Transverse colon (tissue), 4 donors: ENCODE data around the gene CDK9. TPM values are rescaled to one million over a fixed set of nuclear protein-coding genes. Genes with fewer than 3 reads are reported as not detected.
A peak's percentile ranks its signal among the peaks of the same experiment; 100 is the strongest.

ENCODE experiments used
- DNase-seq: peaks from one replicate; pipeline ENCODE4 v3.0.0-alpha.2; 2019
- H3K27ac ChIP-seq, 4 donors: fragments of 200-600 bp; sonication (generic); 2 replicates each; pipeline ENCODE4 v1.5.1; 2016 to 2018; ENCODE audit warnings: inconsistent platforms in 4 of 4
- H3K27me3 ChIP-seq: fragments of 200-600 bp; sonication (generic); 2 replicates; pipeline ENCODE4 v1.5.1; 2017; ENCODE audit warnings: inconsistent platforms
- H3K36me3 ChIP-seq, 4 donors: fragments of 200-600 bp; sonication (generic); 2 replicates each; pipeline ENCODE4 v1.5.1; 2017 to 2019; ENCODE audit warnings: inconsistent platforms in 4 of 4
- H3K4me1 ChIP-seq, 4 donors: fragments of 200-600 bp; sonication (generic); 2 replicates each; pipeline ENCODE4 v1.5.1; 2017 to 2020; ENCODE audit warnings: inconsistent platforms in 4 of 4
- H3K4me3 ChIP-seq, 4 donors: fragments of 200-600 bp; sonication (generic); 1 replicate in 1 of 4; 2 replicates in 3 of 4; pipeline versions ENCODE4 v1.5.1 to v1.6.1; 2017 to 2019; ENCODE audit warnings: inconsistent platforms in 4 of 4
- H3K9me3 ChIP-seq, 2 donors: fragments of 200-600 bp; sonication (generic); 2 replicates each; pipeline ENCODE4 v1.5.1; 2017 to 2019; ENCODE audit warnings: inconsistent platforms in 2 of 2
- EP300 ChIP-seq: sonication (generic); formaldehyde crosslinking; IDR thresholded peaks from one replicate; pipeline ENCODE4 v1.6.1; 2017; ENCODE audit warnings: antibody characterized with exemption, low read depth
- POLR2A ChIP-seq: fragments of 450-650 bp; IDR thresholded peaks from one replicate; pipeline ENCODE4 v1.6.1; 2016; ENCODE audit warnings: antibody characterized with exemption, mild to moderate bottlenecking, moderate library complexity
- POLR2AphosphoS5 ChIP-seq, 3 donors: sonication (generic); formaldehyde crosslinking; IDR thresholded peaks; one replicate each; pipeline ENCODE4 v1.6.1; 2016; ENCODE audit warnings: antibody characterized with exemption in 3 of 3
- WGBS, 2 donors: methylation state at CpG; one replicate each; pipeline ENCODE4 v1.1.5; 2018; ENCODE audit warnings: low coverage in 1 of 2; 5-methylcytosine and 5-hydroxymethylcytosine counted together
- in situ Hi-C, 4 donors: fragments of 200-750 bp; cut with MboI; loops; one replicate each; pipeline versions ENCODE4 v1.15.0 to v1.15.1; 2017; ENCODE audit warnings: low sequenced_read_pairs in 3 of 4, low pct_ligation_motif_present in 1 of 4, low pct_unique_long_range_greater_than_20kb in 1 of 4
- intact Hi-C: fragments of 100-400 bp; cut with DNase I; formaldehyde crosslinking; loops from one replicate; pipeline ENCODE4 v1.15.1; 2023; ENCODE audit warnings: low total_unique reads
- total RNA-seq, 4 donors: library from RNA; depleted of rRNA; stranded (reverse); fragments of >200 nt; gene quantifications; one replicate each; pipeline ENCODE4 v1.1.0, GENCODE V29; 2016
- TF ChIP-seq, protein P1 (sequence below), 5 experiments: fragments of 200-600 bp in 3 of 5; fragments of 450-650 bp in 2 of 5; sonication (generic) in 3 of 5; IDR thresholded peaks; 1 replicate in 2 of 5; 2 replicates in 3 of 5; pipeline ENCODE4 v1.5.1; 2016 to 2017; ENCODE audit warnings: antibody characterized with exemption in 5 of 5, inconsistent platforms in 3 of 5, mild to moderate bottlenecking in 2 of 5, moderate library complexity in 1 of 5

CDK9 gene
- total RNA-seq, 4 donors from 2014 or later = 32.6 to 78.9 (median 49.3) TPM

DNA sequence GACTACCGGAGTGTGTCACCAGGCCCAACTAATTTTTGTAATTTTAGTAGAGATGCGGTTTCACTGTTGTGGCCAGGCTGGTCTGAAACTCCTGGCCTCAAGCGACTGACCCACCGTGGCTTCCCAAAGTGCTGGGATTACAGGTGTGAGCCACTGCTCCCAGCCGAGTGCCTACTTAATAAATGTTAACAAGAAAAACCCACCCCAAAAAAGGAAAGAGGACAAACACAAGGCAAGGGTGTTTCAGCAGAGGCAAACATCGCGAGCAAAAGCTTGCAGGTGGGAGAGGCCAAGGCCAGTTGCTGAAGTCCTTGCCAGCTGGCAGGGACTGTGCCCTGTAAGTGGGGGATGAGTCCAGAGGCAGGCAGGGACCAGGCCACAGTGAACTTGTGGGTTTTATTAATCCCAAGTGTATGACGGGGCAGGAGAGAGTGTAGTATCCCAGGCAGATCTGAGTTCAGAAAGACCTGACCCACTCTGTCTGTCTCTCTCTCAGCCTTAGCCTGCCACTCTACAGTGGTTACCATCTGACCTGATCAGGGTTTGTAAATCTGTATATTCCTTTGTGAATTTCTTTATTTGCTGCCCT is 10.5 kb downstream of the CDK9 start:
- no peaks in the 10 kb centered on the region for H3K9me3 ChIP-seq
- peak overlapping the region in 2 of 4 donors; percentile 5 to 23 for H3K27ac ChIP-seq
- no peak overlapping the region for H3K4me3 ChIP-seq
- WGBS, 2 donors = 45% methylated on average over 8 of the region's 8 CpGs; no CpG with 5 or more reads in 1 of the 2 donors
- in situ Hi-C loops = loop anchor here in 1 of 4 donors (25.0 kb wide), 1 partner anchor 116 kb away; the partner anchor contains the start of gene ST6GALNAC4
- no peak for DNase-seq
- TF ChIP-seq, protein P1, sequence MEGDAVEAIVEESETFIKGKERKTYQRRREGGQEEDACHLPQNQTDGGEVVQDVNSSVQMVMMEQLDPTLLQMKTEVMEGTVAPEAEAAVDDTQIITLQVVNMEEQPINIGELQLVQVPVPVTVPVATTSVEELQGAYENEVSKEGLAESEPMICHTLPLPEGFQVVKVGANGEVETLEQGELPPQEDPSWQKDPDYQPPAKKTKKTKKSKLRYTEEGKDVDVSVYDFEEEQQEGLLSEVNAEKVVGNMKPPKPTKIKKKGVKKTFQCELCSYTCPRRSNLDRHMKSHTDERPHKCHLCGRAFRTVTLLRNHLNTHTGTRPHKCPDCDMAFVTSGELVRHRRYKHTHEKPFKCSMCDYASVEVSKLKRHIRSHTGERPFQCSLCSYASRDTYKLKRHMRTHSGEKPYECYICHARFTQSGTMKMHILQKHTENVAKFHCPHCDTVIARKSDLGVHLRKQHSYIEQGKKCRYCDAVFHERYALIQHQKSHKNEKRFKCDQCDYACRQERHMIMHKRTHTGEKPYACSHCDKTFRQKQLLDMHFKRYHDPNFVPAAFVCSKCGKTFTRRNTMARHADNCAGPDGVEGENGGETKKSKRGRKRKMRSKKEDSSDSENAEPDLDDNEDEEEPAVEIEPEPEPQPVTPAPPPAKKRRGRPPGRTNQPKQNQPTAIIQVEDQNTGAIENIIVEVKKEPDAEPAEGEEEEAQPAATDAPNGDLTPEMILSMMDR (IDR thresholded peaks at IDR 0.05) = no peak
- peak in 1 of 3 donors; percentile 43 for TF ChIP-seq POLR2AphosphoS5 (IDR thresholded peaks at IDR 0.05)
- peaks cover 13 to 36% (median 21%) of the 10 kb centered on the region in 4 donors for H3K4me1 ChIP-seq
- intact Hi-C loops = no loop called here
- H3K36me3 ChIP-seq = peaks cover 0 to 11% (median 2%) of the 10 kb centered on the region in 4 donors
- H3K27me3 ChIP-seq = no peaks in the 10 kb centered on the region

GRCh38 chr9:127796852-127797370 is 11.1 kb downstream of the CDK9 start:
- in situ Hi-C loops = loop anchor here in 1 of 4 donors (25.0 kb wide), 1 partner anchor 115 kb away; the partner anchor contains the start of gene ST6GALNAC4
- peaks cover 14 to 42% (median 25%) of the 10 kb centered on the region in 4 donors for H3K4me1 ChIP-seq
- no peaks in the 10 kb centered on the region for H3K27me3 ChIP-seq
- no peak for DNase-seq
- H3K27ac ChIP-seq = peak overlapping the region in 2 of 4 donors; percentile 5 to 23
- no peak overlapping the region for H3K4me3 ChIP-seq
- 19 to 33% methylated on average over 6 to 11 of the region's 11 CpGs for WGBS, 2 donors
- no peaks in the 10 kb centered on the region for H3K9me3 ChIP-seq
- intact Hi-C loops = no loop called here
- peaks cover 0 to 7% (median 2%) of the 10 kb centered on the region in 4 donors for H3K36me3 ChIP-seq
- TF ChIP-seq POLR2AphosphoS5 (IDR thresholded peaks at IDR 0.05) = no peak
- TF ChIP-seq POLR2A = no peak
- TF ChIP-seq, protein P1 (IDR thresholded peaks at IDR 0.05) = no peak
- TF ChIP-seq EP300 = no peak

DNA sequence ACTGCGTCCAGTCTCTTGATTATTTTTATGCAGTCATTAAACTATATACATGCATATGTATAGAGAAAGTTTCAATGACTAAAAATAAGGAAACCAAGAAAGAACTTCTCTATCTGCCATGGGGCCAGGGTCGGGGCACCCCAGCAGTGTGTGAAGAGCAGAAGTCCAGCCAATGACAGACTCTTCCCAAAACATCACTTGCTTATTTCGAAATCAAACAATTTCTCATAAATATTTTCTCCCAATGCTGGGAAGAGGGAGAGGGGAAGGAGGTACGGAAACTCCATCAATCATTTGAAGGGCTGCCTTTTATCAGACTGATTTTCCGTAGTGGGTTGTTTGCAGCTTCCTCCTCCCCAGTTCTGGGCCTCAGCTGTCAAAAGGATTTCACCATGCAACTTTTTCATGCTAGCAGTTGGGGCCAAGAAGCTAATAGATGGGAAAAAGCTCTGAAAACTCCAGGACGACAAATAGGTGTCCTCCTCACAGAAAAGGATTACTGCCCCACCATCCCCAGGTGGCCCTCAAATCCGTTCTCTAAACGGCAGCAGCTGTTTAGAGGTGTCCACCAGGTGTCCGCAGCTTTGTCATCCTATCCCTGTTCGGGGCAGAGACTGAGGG is 16.2 kb downstream of the CDK9 start:
- TF ChIP-seq POLR2A (no peak), POLR2AphosphoS5 (IDR thresholded peaks at IDR 0.05) (peak; percentile 10 to 45 (median 38))
- TF ChIP-seq, protein P1 (IDR thresholded peaks at IDR 0.05) = peak in 1 of 5 experiments; percentile 38
- peak overlapping the region; percentile 33 to 71 (median 63) for H3K4me3 ChIP-seq
- peaks cover 17 to 43% (median 37%) of the 10 kb centered on the region in 4 donors for H3K4me1 ChIP-seq
- in situ Hi-C loops = no loop called here
- no peaks in the 10 kb centered on the region for H3K36me3 ChIP-seq
- H3K27ac ChIP-seq = peak overlapping the region; percentile 90 to 98 (median 94)
- DNase-seq = no peak
- H3K9me3 ChIP-seq = no peaks in the 10 kb centered on the region
- no peaks in the 10 kb centered on the region for H3K27me3 ChIP-seq
- WGBS, 2 donors = 29 to 71% methylated on average over 5 to 10 of the region's 10 CpGs
- intact Hi-C loops = no loop called here
